Activated naive CD4-positive, alpha-beta T cell treated with anti-CD3 and anti-CD28 coated beads, Interleukin-2, amount 50 U/mL, for 24 hours (primary cell): Measurements from ENCODE around the gene RNF151.
A peak's percentile ranks its signal among the peaks of the same experiment; 100 is the strongest.
"Not testable (repeated sequence)": the region's sequence is repeated elsewhere in the genome, so short reads cannot be mapped to it uniquely, and the experiment has no call there.

Experiments
- H3K27ac Mint-ChIP-seq: one replicate; pipeline ENCODE4 v1.8.0; 2021; ENCODE audit warnings: mild to moderate bottlenecking, mixed read lengths
- H3K27me3 Mint-ChIP-seq: one replicate; pipeline ENCODE4 v1.8.0; 2021; ENCODE audit warnings: mixed read lengths
- H3K36me3 Mint-ChIP-seq: one replicate; pipeline ENCODE4 v1.8.0; 2021; ENCODE audit warnings: mixed read lengths
- H3K4me1 Mint-ChIP-seq: one replicate; pipeline ENCODE4 v1.8.0; 2021; ENCODE audit warnings: mixed read lengths
- H3K4me3 Mint-ChIP-seq: one replicate; pipeline ENCODE4 v1.8.0; 2021; ENCODE audit warnings: mild to moderate bottlenecking, mixed read lengths
- H3K9me3 Mint-ChIP-seq: one replicate; pipeline ENCODE4 v1.8.0; 2021; ENCODE audit warnings: mixed read lengths

RNF151 gene

GRCh38 chr16:2002406-2003230 lies 36.0 kb downstream of the RNF151 start:
- Mint-ChIP-seq H3K27ac (no peak overlapping the region), H3K9me3 (no peaks in the 10 kb centered on the region), H3K27me3 (no peaks in the 10 kb centered on the region), H3K4me1 (peaks cover 22% of the 10 kb centered on the region), H3K36me3 (peaks cover 3% of the 10 kb centered on the region), H3K4me3 (no peak overlapping the region)

GRCh38 chr16:2003231-2003826 lies 36.7 kb downstream of the RNF151 start:
- Mint-ChIP-seq H3K27ac (no peak overlapping the region), H3K9me3 (no peaks in the 10 kb centered on the region), H3K4me1 (peaks cover 29% of the 10 kb centered on the region), H3K27me3 (no peaks in the 10 kb centered on the region), H3K4me3 (no peak overlapping the region), H3K36me3 (peaks cover 3% of the 10 kb centered on the region)

GRCh38 chr16:2003827-2004641 lies 37.4 kb downstream of the RNF151 start:
- H3K36me3 Mint-ChIP-seq, result peaks cover 2% of the 10 kb centered on the region
- no peak overlapping the region for H3K27ac Mint-ChIP-seq
- H3K27me3 Mint-ChIP-seq, result no peaks in the 10 kb centered on the region
- H3K4me3 Mint-ChIP-seq, result no peak overlapping the region
- peaks cover 35% of the 10 kb centered on the region for H3K4me1 Mint-ChIP-seq
- H3K9me3 Mint-ChIP-seq, result no peaks in the 10 kb centered on the region

GRCh38 chr16:2004795-2005517 lies 38.3 kb downstream of the RNF151 start:
- H3K4me1 Mint-ChIP-seq, result peaks cover 35% of the 10 kb centered on the region
- peaks cover 2% of the 10 kb centered on the region for H3K36me3 Mint-ChIP-seq
- H3K27me3 Mint-ChIP-seq, result no peaks in the 10 kb centered on the region
- H3K4me3 Mint-ChIP-seq, result no peak overlapping the region
- no peaks in the 10 kb centered on the region for H3K9me3 Mint-ChIP-seq
- H3K27ac Mint-ChIP-seq, result no peak overlapping the region

- peak overlapping the region; percentile 26 for H3K4me3 Mint-ChIP-seq
- peaks cover 40% of the 10 kb centered on the region for H3K4me1 Mint-ChIP-seq
- no peaks in the 10 kb centered on the region for H3K9me3 Mint-ChIP-seq
- H3K36me3 Mint-ChIP-seq, result peaks cover 2% of the 10 kb centered on the region
- no peak overlapping the region for H3K27ac Mint-ChIP-seq
- no peaks in the 10 kb centered on the region for H3K27me3 Mint-ChIP-seq
Observed at GRCh38 chr16:2005646-2006045, 39.0 kb downstream of the RNF151 start.

GRCh38 chr16:2006317-2006716 lies 39.7 kb downstream of the RNF151 start:
- peaks cover 2% of the 10 kb centered on the region for H3K36me3 Mint-ChIP-seq
- H3K9me3 Mint-ChIP-seq, result no peaks in the 10 kb centered on the region
- no peak overlapping the region for H3K27ac Mint-ChIP-seq
- H3K4me1 Mint-ChIP-seq, result peaks cover 40% of the 10 kb centered on the region
- H3K27me3 Mint-ChIP-seq, result no peaks in the 10 kb centered on the region
- peak overlapping the region; percentile 26 for H3K4me3 Mint-ChIP-seq

- Mint-ChIP-seq H3K27ac (no peak overlapping the region), H3K4me1 (peaks cover 40% of the 10 kb centered on the region), H3K4me3 (peak overlapping the region; percentile 95), H3K27me3 (no peaks in the 10 kb centered on the region), H3K9me3 (no peaks in the 10 kb centered on the region), H3K36me3 (peaks cover 2% of the 10 kb centered on the region)
Observed at GRCh38 chr16:2007081-2007836, 40.6 kb downstream of the RNF151 start.

- Mint-ChIP-seq H3K27ac (peak overlapping the region; percentile 46), H3K27me3 (no peaks in the 10 kb centered on the region), H3K9me3 (no peaks in the 10 kb centered on the region), H3K36me3 (peaks cover 2% of the 10 kb centered on the region), H3K4me3 (peak overlapping the region; percentile 95), H3K4me1 (peaks cover 40% of the 10 kb centered on the region)
Observed at GRCh38 chr16:2008009-2008526, 41.4 kb downstream of the RNF151 start.

- Mint-ChIP-seq H3K27me3 (no peaks in the 10 kb centered on the region), H3K27ac (peak overlapping the region; percentile 55), H3K9me3 (no peaks in the 10 kb centered on the region), H3K4me3 (peak overlapping the region; percentile 95), H3K4me1 (peaks cover 40% of the 10 kb centered on the region), H3K36me3 (peaks cover 2% of the 10 kb centered on the region)
Observed at GRCh38 chr16:2008631-2009163, 42.0 kb downstream of the RNF151 start.

GRCh38 chr16:2009164-2009711 lies 42.6 kb downstream of the RNF151 start:
- H3K4me3 Mint-ChIP-seq, result peak overlapping the region; percentile 95
- peaks cover 2% of the 10 kb centered on the region for H3K36me3 Mint-ChIP-seq
- no peak overlapping the region for H3K27ac Mint-ChIP-seq
- no peaks in the 10 kb centered on the region for H3K9me3 Mint-ChIP-seq
- peaks cover 36% of the 10 kb centered on the region for H3K4me1 Mint-ChIP-seq
- no peaks in the 10 kb centered on the region for H3K27me3 Mint-ChIP-seq

GRCh38 chr16:2009791-2010510 lies 43.3 kb downstream of the RNF151 start, which contains the start of gene ZNF598:
Gene ZNF598 (minus strand): TSS chr16:2009821.
- Mint-ChIP-seq H3K27me3 (no peaks in the 10 kb centered on the region), H3K9me3 (no peaks in the 10 kb centered on the region), H3K4me1 (peaks cover 34% of the 10 kb centered on the region), H3K4me3 (peak within 1 kb of the TSS; percentile 95), H3K36me3 (peaks cover 2% of the 10 kb centered on the region), H3K27ac (peak within 1 kb of the TSS; percentile 93)

GRCh38 chr16:2011726-2012125 lies 45.1 kb downstream of the RNF151 start:
- H3K27me3 Mint-ChIP-seq, H3K9me3 Mint-ChIP-seq, H3K27ac Mint-ChIP-seq, H3K4me3 Mint-ChIP-seq, H3K36me3 Mint-ChIP-seq: not testable (repeated sequence)
- H3K4me1 Mint-ChIP-seq, result peaks cover 27% of the 10 kb centered on the region

- Mint-ChIP-seq H3K36me3 (no peaks in the 10 kb centered on the region), H3K4me1 (peaks cover 9% of the 10 kb centered on the region), H3K27me3 (no peaks in the 10 kb centered on the region), H3K27ac (no peak overlapping the region), H3K4me3 (no peak overlapping the region), H3K9me3 (no peaks in the 10 kb centered on the region)
Observed at GRCh38 chr16:2013527-2013926, 46.9 kb downstream of the RNF151 start.
